GM23338 (cell line): ENCODE data around the gene SLC2A5. TPM values are rescaled to one million over a fixed set of nuclear protein-coding genes. Genes with fewer than 3 reads are reported as not detected.

ENCODE experiments used
- ATAC-seq: fragments of 200-7000 bp; cut with Tn5 transposase; 3 replicates; pipeline ENCODE4 v1.9.1; 2020
- DNase-seq: peaks from one replicate; pipeline ENCODE4 v3.0.0-alpha.2; 2015; ENCODE audit warnings: low spot score
- H2AFZ ChIP-seq: fragments of 200-600 bp; sonication (generic); 2 replicates; pipeline ENCODE4 v1.8.0; 2016; ENCODE audit warnings: antibody characterized with exemption, mild to moderate bottlenecking, moderate library complexity
- H3F3A ChIP-seq: fragments of 200-600 bp; sonication (generic); replicated peaks from 2 replicates; pipeline ENCODE4 v1.8.0; 2017; ENCODE audit warnings: antibody characterized with exemption, mixed run types, low read depth
- H3K27ac ChIP-seq: fragments of 200-600 bp; sonication (generic); 2 replicates; pipeline ENCODE4 v1.6.1; 2016; ENCODE audit warnings: low read depth
- H3K27me3 ChIP-seq: fragments of 200-600 bp; sonication (generic); 2 replicates; pipeline ENCODE4 v1.8.0; 2016; ENCODE audit warnings: mild to moderate bottlenecking, mixed run types, moderate library complexity; ENCODE audit not compliant: insufficient read depth
- H3K36me3 ChIP-seq: fragments of 200-600 bp; sonication (generic); 2 replicates; pipeline ENCODE4 v1.8.0; 2016; ENCODE audit warnings: mild to moderate bottlenecking; ENCODE audit not compliant: insufficient read depth
- H3K4me1 ChIP-seq: fragments of 200-600 bp; sonication (generic); 2 replicates; pipeline ENCODE4 v1.8.0; 2016; ENCODE audit warnings: mild to moderate bottlenecking, moderate library complexity; ENCODE audit not compliant: insufficient read depth
- H3K4me2 ChIP-seq: fragments of 200-600 bp; sonication (generic); 2 replicates; pipeline ENCODE4 v1.7.1; 2017; ENCODE audit warnings: mixed run types
- H3K4me3 ChIP-seq: fragments of 200-600 bp; sonication (generic); 2 replicates; pipeline ENCODE4 v1.6.1; 2016; ENCODE audit warnings: mixed run types
- H3K79me2 ChIP-seq: fragments of 200-600 bp; sonication (generic); replicated peaks from 2 replicates; pipeline ENCODE4 v1.8.0; 2017; ENCODE audit warnings: mild to moderate bottlenecking; ENCODE audit not compliant: insufficient read depth
- H3K9me2 ChIP-seq: fragments of 200-600 bp; sonication (generic); 2 replicates; pipeline ENCODE4 v1.8.0; 2017; ENCODE audit not compliant: insufficient read depth
- H4K20me1 ChIP-seq: fragments of 200-600 bp; sonication (generic); replicated peaks from 2 replicates; pipeline ENCODE4 v1.8.0; 2017; ENCODE audit warnings: mild to moderate bottlenecking; ENCODE audit not compliant: insufficient read depth
- H3K27ac Mint-ChIP-seq: 2 replicates; pipeline ENCODE4 v1.8.0; 2020; ENCODE audit warnings: inconsistent platforms, mild to moderate bottlenecking, moderate library complexity, mixed read lengths
- H3K27me3 Mint-ChIP-seq: 3 replicates; pipeline ENCODE4 v1.8.0; 2022; ENCODE audit warnings: low read depth, mild to moderate bottlenecking, moderate library complexity, mixed read lengths, inconsistent platforms; ENCODE audit not compliant: insufficient read depth, poor library complexity
- H3K36me3 Mint-ChIP-seq: 3 replicates; pipeline ENCODE4 v1.8.0; 2021; ENCODE audit warnings: low read depth, mild to moderate bottlenecking, inconsistent platforms, moderate library complexity, mixed read lengths
- H3K4me1 Mint-ChIP-seq: 3 replicates; pipeline ENCODE4 v1.8.0; 2020; ENCODE audit warnings: mild to moderate bottlenecking, inconsistent platforms, mixed read lengths
- H3K4me3 Mint-ChIP-seq: 3 replicates; pipeline ENCODE4 v1.8.0; 2021; ENCODE audit warnings: moderate library complexity, mild to moderate bottlenecking, inconsistent platforms, mixed read lengths
- H3K9me3 Mint-ChIP-seq: 3 replicates; pipeline ENCODE4 v1.8.0; 2020; ENCODE audit warnings: moderate library complexity, mild to moderate bottlenecking, inconsistent platforms, mixed read lengths
- CREB1 ChIP-seq: fragments of 250-450 bp; sonication (Bioruptor Pico); IDR thresholded peaks from 2 replicates; pipeline ENCODE4 v1.5.0; 2020; ENCODE audit warnings: low read depth, mild to moderate bottlenecking, moderate library complexity
- ETS1 ChIP-seq: IDR thresholded peaks from 2 replicates; pipeline ENCODE4 v1.6.1; 2016; ENCODE audit warnings: antibody characterized with exemption
- JUNB ChIP-seq: IDR thresholded peaks from one replicate; pipeline ENCODE4 v1.6.1; 2016; ENCODE audit warnings: antibody characterized with exemption; ENCODE audit not compliant: unreplicated experiment
- NANOG ChIP-seq: IDR thresholded peaks from 2 replicates; pipeline ENCODE4 v1.6.1; 2016; ENCODE audit warnings: antibody characterized with exemption, borderline replicate concordance
- POLR2AphosphoS5 ChIP-seq: IDR thresholded peaks from 2 replicates; pipeline ENCODE4 v1.6.1; 2016; ENCODE audit warnings: antibody characterized with exemption, low read depth
- REST ChIP-seq: IDR thresholded peaks from one replicate; pipeline ENCODE4 v1.6.1; 2018; ENCODE audit warnings: antibody characterized with exemption; ENCODE audit not compliant: unreplicated experiment
- STAT1 ChIP-seq: IDR thresholded peaks from one replicate; pipeline ENCODE4 v1.6.1; 2016; ENCODE audit warnings: antibody characterized with exemption; ENCODE audit not compliant: unreplicated experiment
- ZNF114 ChIP-seq: fragments of 250-450 bp; sonication (Bioruptor Pico); IDR thresholded peaks from 2 replicates; pipeline ENCODE4 v1.5.0; 2020; ENCODE audit warnings: mild to moderate bottlenecking, moderate library complexity
- ZNF331 ChIP-seq: fragments of 250-450 bp; sonication (Bioruptor Pico); IDR thresholded peaks from 2 replicates; pipeline ENCODE4 v1.5.0; 2020; ENCODE audit warnings: low read depth, mild to moderate bottlenecking, moderate library complexity
- polyA plus RNA-seq: library from polyadenylated mRNA; unstranded; fragments of >200 nt; fragmentation: Nextera tagmentation; extraction: Ambion mirVana; gene quantifications from 2 replicates; pipeline ENCODE4 v1.2.1, GENCODE V29; 2016
- total RNA-seq: library from RNA; depleted of rRNA; stranded (reverse); fragments of >200 nt; shearing (Covaris generic); gene quantifications from 2 replicates; pipeline ENCODE4 v1.2.3, GENCODE V29; 2014

SLC2A5 gene
- total and polyA plus RNA-seq, 2 experiments from 2014 or later: 0.03 TPM; not detected in 1

GRCh38 chr1:9078752-9079500 is 9.5 kb upstream of the SLC2A5 start (continued):
- TF ChIP-seq ETS1: no peak
- no peak for TF ChIP-seq STAT1
- TF ChIP-seq REST: no peak

DNA sequence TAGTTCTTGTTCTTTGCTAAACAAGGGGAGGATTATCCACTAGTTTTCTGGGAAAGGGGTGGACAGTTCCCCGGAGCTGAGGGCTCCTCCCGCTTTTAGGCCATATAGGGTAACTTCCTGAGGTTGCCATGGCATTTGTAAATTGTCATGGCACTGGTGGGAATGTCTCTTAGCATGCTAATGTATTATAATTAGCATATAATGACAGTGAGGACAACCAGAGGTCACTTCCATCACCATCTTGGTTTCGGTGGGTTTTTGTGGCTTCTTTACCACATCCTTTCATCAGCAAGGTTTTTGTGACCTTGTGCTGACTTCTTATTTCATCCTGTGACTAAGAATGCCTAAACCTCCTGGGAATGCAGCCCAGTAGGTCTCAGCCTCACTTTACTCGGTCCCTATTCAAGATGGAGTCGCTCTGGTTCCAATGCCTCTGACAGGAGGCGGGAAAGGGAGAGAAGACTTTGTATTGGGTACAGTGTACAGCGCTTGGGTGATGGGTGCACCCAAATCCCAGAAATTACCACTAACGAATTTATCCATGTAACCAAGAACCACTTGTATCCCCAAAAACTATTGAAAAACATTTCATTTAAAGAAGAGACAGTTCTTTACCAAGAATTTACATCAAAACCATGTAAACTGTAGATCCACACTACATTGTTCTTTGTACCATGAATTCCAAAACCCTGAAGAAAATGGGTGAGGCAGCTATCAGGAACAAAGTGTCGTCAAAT is 8.7 kb upstream of the SLC2A5 start:
- Mint-ChIP-seq H3K27ac (no peak overlapping the region), H3K9me3 (no peaks in the 10 kb centered on the region), H3K36me3 (no peaks in the 10 kb centered on the region), H3K4me3 (no peak overlapping the region), H3K27me3 (peaks cover 8% of the 10 kb centered on the region), H3K4me1 (peaks cover 7% of the 10 kb centered on the region; the same call in 2 of the 3 replicates)
- Histone ChIP-seq H3K4me3 (no peak overlapping the region), H3F3A (no peaks in the 10 kb centered on the region), H2AFZ (no peak overlapping the region), H3K79me2 (no peaks in the 10 kb centered on the region), H3K27ac (no peak overlapping the region), H3K4me2 (no peak overlapping the region), H4K20me1 (no peaks in the 10 kb centered on the region), H3K36me3 (no peaks in the 10 kb centered on the region), H3K9me2 (no peaks in the 10 kb centered on the region), H3K27me3 (no peaks in the 10 kb centered on the region), H3K4me1 (no peaks in the 10 kb centered on the region; the same call in 1 of the 2 replicates)
- ATAC-seq: no peak
- DNase-seq: no peak
- no peak for TF ChIP-seq ZNF114 (CRISPR knock-in tag)
- TF ChIP-seq ETS1: no peak
- TF ChIP-seq REST: no peak
- no peak for TF ChIP-seq CREB1 (CRISPR knock-in tag)
- TF ChIP-seq POLR2AphosphoS5: no peak
- no peak for TF ChIP-seq ZNF331 (CRISPR knock-in tag)
- TF ChIP-seq STAT1: no peak
- no peak for TF ChIP-seq NANOG
- TF ChIP-seq JUNB: no peak
